H1 (cell line): ENCODE measurements around the gene LRRC37A3. TPM values are rescaled to one million over a fixed set of nuclear protein-coding genes. Genes with fewer than 3 reads are reported as not detected.

Experiments
- CTCF ChIA-PET: fragments of 300-600 bp; sonication (Branson Sonifier 250); formaldehyde crosslinking; loops from one replicate; lab custom pipeline; 2021; ENCODE audit not compliant: partially characterized antibody; lab: Charles Lee
- POLR2A ChIA-PET: fragments of 300-600 bp; sonication (Branson Sonifier 250); formaldehyde crosslinking; loops from one replicate; lab custom pipeline; 2021; ENCODE audit warnings: inconsistent platforms; ENCODE audit not compliant: partially characterized antibody; lab: Charles Lee
- DNase-seq, 2 experiments: peaks; one replicate each; pipeline versions ENCODE4 v3.0.0 to v3.0.0-alpha.2; 2010 to 2022; ENCODE audit warnings: low spot score in 2 of 2, low read depth in 1 of 2, mixed read lengths in 1 of 2
- FAIRE-seq: peaks from 2 replicates; lab custom pipeline; 2011; peaks lifted over from hg19 to GRCh38; lab: Jason Lieb, UNC
- H2AFZ ChIP-seq: 2 replicates; pipeline ENCODE4 v1.8.1; 2012; ENCODE audit warnings: low read length, inconsistent platforms
- H2AK5ac ChIP-seq: 2 replicates; pipeline ENCODE4 v1.6.1; 2013; ENCODE audit warnings: low read depth, low read length
- H2BK120ac ChIP-seq: replicated peaks from 2 replicates; pipeline ENCODE3; 2013; ENCODE audit warnings: low read depth, low read length, inconsistent platforms
- H2BK12ac ChIP-seq: 2 replicates; pipeline ENCODE4 v1.6.1; 2013; ENCODE audit warnings: low read depth, low read length
- H2BK15ac ChIP-seq: 2 replicates; pipeline ENCODE4 v1.6.1; 2013; ENCODE audit warnings: low read length
- H2BK20ac ChIP-seq: 2 replicates; pipeline ENCODE4 v1.6.1; 2013; ENCODE audit warnings: low read length
- H2BK5ac ChIP-seq: 2 replicates; pipeline ENCODE4 v1.6.1; 2013; ENCODE audit warnings: low read depth, low read length
- H3K14ac ChIP-seq: 2 replicates; pipeline ENCODE4 v1.6.1; 2013; ENCODE audit warnings: inconsistent platforms; ENCODE audit not compliant: insufficient read length
- H3K18ac ChIP-seq: 2 replicates; pipeline ENCODE4 v1.6.1; 2013; ENCODE audit warnings: low read length; ENCODE audit errors: extremely low read depth
- H3K23ac ChIP-seq: 2 replicates; pipeline ENCODE4 v1.6.1; 2013; ENCODE audit warnings: inconsistent platforms; ENCODE audit not compliant: insufficient read length
- H3K23me2 ChIP-seq: 2 replicates; pipeline ENCODE4 v1.6.1; 2013; ENCODE audit warnings: low read depth, low read length
- H3K27ac ChIP-seq: 2 replicates; pipeline ENCODE4 v1.6.1; 2011; ENCODE audit warnings: low read depth, low read length, inconsistent platforms
- H3K27me3 ChIP-seq, 4 experiments: replicated peaks in 1 of 4; 1 replicate in 1 of 4; 2 replicates in 3 of 4; pipeline versions ENCODE4 v1.6.1 to v1.8.1; 2011 to 2013; ENCODE audit warnings: low read length in 3 of 4, mild to moderate bottlenecking in 3 of 4, inconsistent platforms in 2 of 4, mixed read lengths in 2 of 4, moderate library complexity in 1 of 4; ENCODE audit not compliant: control insufficient read depth in 3 of 4, insufficient read depth in 3 of 4; ENCODE audit errors: extremely low read depth in 1 of 4
- H3K36me3 ChIP-seq, 4 experiments: 2 replicates each; pipeline versions ENCODE4 v1.6.1 to v1.8.1; 2011 to 2013; ENCODE audit warnings: mild to moderate bottlenecking in 4 of 4, low read length in 3 of 4, moderate library complexity in 2 of 4, control low read depth in 1 of 4, inconsistent platforms in 1 of 4; ENCODE audit not compliant: insufficient read depth in 4 of 4, control insufficient read depth in 2 of 4
- H3K4ac ChIP-seq: replicated peaks from 2 replicates; pipeline ENCODE3; 2013; ENCODE audit warnings: low read length, low read depth, mixed read lengths, inconsistent platforms; ENCODE audit not compliant: insufficient read length
- H3K4me1 ChIP-seq, 4 experiments: replicated peaks in 1 of 4; 1 replicate in 1 of 4; 2 replicates in 3 of 4; pipeline versions ENCODE4 v1.6.1 to v1.8.1; 2011 to 2013; ENCODE audit warnings: low read length in 3 of 4, inconsistent platforms in 2 of 4, mixed read lengths in 1 of 4; ENCODE audit not compliant: insufficient read depth in 4 of 4, control insufficient read depth in 3 of 4
- H3K4me2 ChIP-seq, 2 experiments: 2 replicates each; pipeline versions ENCODE4 v1.6.1 to v1.8.1; 2011 to 2013; ENCODE audit warnings: low read depth in 2 of 2, low read length in 2 of 2, control low read depth in 1 of 2, inconsistent platforms in 1 of 2, mild to moderate bottlenecking in 1 of 2; ENCODE audit not compliant: insufficient read depth in 1 of 2
- H3K4me3 ChIP-seq, 4 experiments: fragments of 200-600, 300-600 bp in 1 of 4; sonication (generic), shearing (Covaris generic), sonication (Bioruptor Twin) in 1 of 4; 2 replicates each; pipeline versions ENCODE4 v1.5.1 to v1.8.1; 2011 to 2016; ENCODE audit warnings: low read length in 4 of 4, low read depth in 3 of 4, control low read depth in 2 of 4, inconsistent platforms in 2 of 4, mild to moderate bottlenecking in 2 of 4, mixed read lengths in 1 of 4, moderate library complexity in 1 of 4; ENCODE audit not compliant: insufficient read depth in 2 of 4; ENCODE audit errors: extremely low read depth in 1 of 4
- H3K56ac ChIP-seq: replicated peaks from 2 replicates; pipeline ENCODE3; 2013; ENCODE audit warnings: low read depth, mild to moderate bottlenecking, mixed read lengths, low read length, inconsistent platforms; ENCODE audit not compliant: insufficient read length
- H3K79me1 ChIP-seq: 2 replicates; pipeline ENCODE4 v1.6.1; 2013; ENCODE audit warnings: low read depth, low read length, control low read depth
- H3K79me2 ChIP-seq, 2 experiments: 2 replicates each; pipeline versions ENCODE4 v1.6.1 to v1.8.1; 2012 to 2013; ENCODE audit warnings: low read length in 2 of 2, mild to moderate bottlenecking in 2 of 2, inconsistent platforms in 1 of 2; ENCODE audit not compliant: insufficient read depth in 2 of 2, control insufficient read depth in 1 of 2
- H3K9ac ChIP-seq, 4 experiments: replicated peaks in 1 of 4; 1 replicate in 1 of 4; 2 replicates in 3 of 4; pipeline versions ENCODE4 v1.6.1 to v1.8.1; 2011 to 2013; ENCODE audit warnings: low read depth in 3 of 4, low read length in 3 of 4, control low read depth in 2 of 4, mild to moderate bottlenecking in 2 of 4, moderate library complexity in 2 of 4, inconsistent platforms in 1 of 4; ENCODE audit errors: extremely low read depth in 1 of 4
- H3K9me3 ChIP-seq, 2 experiments: 2 replicates each; pipeline versions ENCODE4 v1.6.1 to v1.8.1; 2012 to 2013; ENCODE audit warnings: mild to moderate bottlenecking in 2 of 2, moderate library complexity in 2 of 2, control low read depth in 1 of 2, inconsistent platforms in 1 of 2, low read depth in 1 of 2, low read length in 1 of 2, mixed read lengths in 1 of 2; ENCODE audit not compliant: insufficient read depth in 2 of 2
- H4K20me1 ChIP-seq, 2 experiments: replicated peaks in 1 of 2; 2 replicates each; pipeline versions ENCODE3 to v1.8.1; 2011 to 2013; ENCODE audit warnings: inconsistent platforms in 2 of 2, low read length in 2 of 2, mild to moderate bottlenecking in 1 of 2; ENCODE audit not compliant: insufficient read depth in 2 of 2, control insufficient read depth in 1 of 2
- H4K5ac ChIP-seq: 2 replicates; pipeline ENCODE4 v1.6.1; 2013; ENCODE audit warnings: low read length, low read depth, mixed read lengths, inconsistent platforms; ENCODE audit not compliant: insufficient read length
- H4K8ac ChIP-seq: 2 replicates; pipeline ENCODE4 v1.8.0; 2013; ENCODE audit warnings: mild to moderate bottlenecking, moderate library complexity, low read length, inconsistent platforms; ENCODE audit not compliant: insufficient read depth; ENCODE audit errors: extremely low read depth
- H4K91ac ChIP-seq: replicated peaks from 2 replicates; pipeline ENCODE3; 2013; ENCODE audit warnings: low read length, mixed read lengths, inconsistent platforms; ENCODE audit not compliant: insufficient read length
- EGR1 ChIP-seq: IDR thresholded peaks from 2 replicates; pipeline ENCODE4 v1.6.1; 2011; ENCODE audit warnings: low read depth, low read length, borderline replicate concordance
- JUN ChIP-seq: IDR thresholded peaks from 2 replicates; pipeline ENCODE4 v1.6.1; 2011; ENCODE audit warnings: low read depth, mild to moderate bottlenecking, improper control_type of control experiment, low read length
- JUND ChIP-seq: IDR thresholded peaks from 2 replicates; pipeline ENCODE4 v1.6.1; 2011; ENCODE audit warnings: mild to moderate bottlenecking, improper control_type of control experiment, low read length
- YY1 ChIP-seq: IDR thresholded peaks from 2 replicates; pipeline ENCODE4 v1.6.1; 2011; ENCODE audit warnings: low read depth, mild to moderate bottlenecking, low read length
- WGBS, 2 experiments: shearing (Covaris generic) in 1 of 2; methylation state at CpG; one replicate each; pipeline versions ENCODE4 v1.1.6 to v1.1.7; 2013 to 2015; ENCODE audit warnings: low lambda C conversion rate in 2 of 2, mixed read lengths in 2 of 2, inconsistent platforms in 1 of 2, low coverage in 1 of 2, missing lambda C conversion rate in 1 of 2; ENCODE audit not compliant: insufficient replicate concordance in 2 of 2, insufficient coverage in 1 of 2, insufficient read length in 1 of 2; ENCODE audit errors: extremely low coverage in 1 of 2, missing lambda C conversion rate in 1 of 2; 5-methylcytosine and 5-hydroxymethylcytosine counted together
- polyA plus RNA-seq, 7 experiments: library from polyadenylated mRNA; depleted of rRNA in 3 of 7; stranded (reverse) in 5 of 7; unstranded in 2 of 7; fragments of >200 nt in 5 of 7; fragments of 200-250 nt in 2 of 7; gene quantifications; 1 replicate in 5 of 7; 2 replicates in 1 of 7; 4 replicates in 1 of 7; pipeline versions ENCODE4 v1.2.1 to v1.2.3, GENCODE V29; 2011 to 2013; ENCODE audit warnings: missing spikeins in 2 of 7, mixed read lengths in 2 of 7
- total RNA-seq: library from RNA; stranded (reverse); fragmentation: NEBNext Ultra II Directional; extraction: Animal tissue kit (Norgen Biotek cat#: 25700); gene quantifications from 2 replicates; pipeline ENCODE4 v1.2.1, GENCODE V29; 2021
- TF ChIP-seq, protein P1 (sequence below): IDR thresholded peaks from 2 replicates; pipeline ENCODE4 v1.6.1; 2011; ENCODE audit warnings: low read length, improper control_type of control experiment

LRRC37A3 gene
- total and polyA plus RNA-seq, 2 of the 8 experiments (the other 6 are each of a cell fraction or from before 2014, with no cell fraction given), result 2.7 to 9.4 TPM

- Histone ChIP-seq H3K9me3 (no peaks in the 10 kb centered on the region), H3K23ac (no peak overlapping the region), H4K5ac (no peak overlapping the region), H3K79me2 (no peaks in the 10 kb centered on the region), H2BK12ac (no peak overlapping the region), H3K4me2 (no peak overlapping the region), H3K14ac (no peak overlapping the region), H3K23me2 (peaks cover 4% of the 10 kb centered on the region; the same call in 1 of the 2 replicates), H2BK5ac (no peak overlapping the region), H2BK120ac (no peak overlapping the region), H3K27me3 (no peaks in the 10 kb centered on the region), H3K18ac (no peak overlapping the region), H4K20me1 (no peaks in the 10 kb centered on the region), H2AFZ (no peak overlapping the region), H3K4ac (no peak overlapping the region), H3K79me1 (no peaks in the 10 kb centered on the region), H3K4me3 (no peak overlapping the region), H3K9ac (no peak overlapping the region), H3K4me1 (no peaks in the 10 kb centered on the region), H3K36me3 (no peaks in the 10 kb centered on the region), H3K56ac (no peak overlapping the region), H4K91ac (no peak overlapping the region), H2BK20ac (no peak overlapping the region), H2AK5ac (no peak overlapping the region), H3K27ac (no peak overlapping the region), H2BK15ac (no peak overlapping the region), H4K8ac (no peak overlapping the region)
- 84% methylated on average over 2 of the region's 2 CpGs; no CpG with 5 or more reads in 1 of the 2 experiments for WGBS, 2 experiments
- TF ChIP-seq JUND (no peak), JUN (no peak), EGR1 (no peak), YY1 (no peak)
- TF ChIP-seq, protein P1, sequence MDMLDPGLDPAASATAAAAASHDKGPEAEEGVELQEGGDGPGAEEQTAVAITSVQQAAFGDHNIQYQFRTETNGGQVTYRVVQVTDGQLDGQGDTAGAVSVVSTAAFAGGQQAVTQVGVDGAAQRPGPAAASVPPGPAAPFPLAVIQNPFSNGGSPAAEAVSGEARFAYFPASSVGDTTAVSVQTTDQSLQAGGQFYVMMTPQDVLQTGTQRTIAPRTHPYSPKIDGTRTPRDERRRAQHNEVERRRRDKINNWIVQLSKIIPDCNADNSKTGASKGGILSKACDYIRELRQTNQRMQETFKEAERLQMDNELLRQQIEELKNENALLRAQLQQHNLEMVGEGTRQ, result no peak
- ChIA-PET POLR2A (no interaction called here), CTCF (interaction anchor here (0.6 to 4.6 kb wide), 3 partner anchors 20 to 164 kb away, joined by 3 to 53 read pairs (median 3); no protein-coding TSS in a partner anchor)
- DNase-seq (no peak), FAIRE-seq (no peak)
Observed at GRCh38 chr17:64941761-64942160, 22.5 kb upstream of the LRRC37A3 start.
